Stomach (tissue), 4 donors: ENCODE results near the gene RAB22A.

Experiments
- CTCF ChIP-seq, 7 experiments: fragments of 450-650 bp in 4 of 7; fragments of 200-600 bp in 3 of 7; sonication (generic) in 3 of 7; IDR thresholded peaks; one replicate each; pipeline ENCODE4 v1.5.1; 2016 to 2019; ENCODE audit warnings: antibody characterized with exemption in 7 of 7, control low read depth in 2 of 7, mild to moderate bottlenecking in 1 of 7
- POLR2A ChIP-seq, 4 donors: fragments of 450-650 bp; IDR thresholded peaks; one replicate each; pipeline ENCODE4 v1.6.1; 2016; ENCODE audit warnings: antibody characterized with exemption in 4 of 4, control low read depth in 2 of 4, mild to moderate bottlenecking in 1 of 4, moderate library complexity in 1 of 4
- POLR2AphosphoS5 ChIP-seq, 3 donors: sonication (generic); formaldehyde crosslinking; IDR thresholded peaks; one replicate each; pipeline ENCODE4 v1.6.1; 2016; ENCODE audit warnings: antibody characterized with exemption in 3 of 3

GRCh38 chr20:58309591-58310290, at the start of gene RAB22A:
- TF ChIP-seq CTCF (IDR thresholded peaks at IDR 0.05) (no peak), POLR2A (IDR thresholded peaks at IDR 0.05) (no peak), POLR2AphosphoS5 (IDR thresholded peaks at IDR 0.05) (peak; percentile 44 to 81 (median 76))
